ENCODE data around the gene CES3. TPM values are rescaled to one million over a fixed set of nuclear protein-coding genes. Genes with fewer than 3 reads are reported as not detected.

CES3 gene
- total RNA-seq, 1 donor from 2014 or later, result not detected

GRCh38 chr16:67021321-67021720 is 60.3 kb downstream of the CES3 start:
- Histone ChIP-seq H3K9me3 (no peaks in the 10 kb centered on the region), H3K4me3 (no peak overlapping the region), H3K36me3 (no peaks in the 10 kb centered on the region), H3K27me3 (no peaks in the 10 kb centered on the region), H3K4me1 (no peaks in the 10 kb centered on the region), H3K27ac (no peak overlapping the region)
- TF ChIP-seq CTCF (IDR thresholded peaks at IDR 0.05), result no peak
- intact Hi-C loops (cut with DNase I), result no loop called here
- peak in 1 of 2 donors; percentile 22 for DNase-seq (ENCODE audit: low spot score in 2 of 2)

- H3K27ac ChIP-seq, result no peak overlapping the region
- DNase-seq (ENCODE audit: low spot score in 2 of 2), result peak in 1 of 2 donors; percentile 19
These were observed 61.6 kb downstream of the CES3 start for GRCh38 chr16:67022531-67023214.

GRCh38 chr16:67023689-67024088 is 62.6 kb downstream of the CES3 start:
- Histone ChIP-seq H3K4me1 (peaks cover 0 to 3% of the 10 kb centered on the region in 2 donors), H3K36me3 (no peaks in the 10 kb centered on the region), H3K4me3 (no peak overlapping the region), H3K27me3 (no peaks in the 10 kb centered on the region), H3K9me3 (no peaks in the 10 kb centered on the region), H3K27ac (no peak overlapping the region)
- TF ChIP-seq CTCF (IDR thresholded peaks at IDR 0.05), result no peak
- intact Hi-C loops (cut with DNase I), result no loop called here
- peak in 1 of 2 donors; percentile 37 for DNase-seq (ENCODE audit: low spot score in 2 of 2)

More at GRCh38 chr16:67022531-67023214, 61.6 kb downstream of the CES3 start:
- Histone ChIP-seq H3K27me3 (no peaks in the 10 kb centered on the region), H3K36me3 (no peaks in the 10 kb centered on the region), H3K9me3 (no peaks in the 10 kb centered on the region), H3K4me3 (no peak overlapping the region), H3K4me1 (no peaks in the 10 kb centered on the region)
- TF ChIP-seq CTCF (IDR thresholded peaks at IDR 0.05), result no peak
- intact Hi-C loops (cut with DNase I), result no loop called here

Other genes starting within 250 kb of the CES3 start
- 99.7 TPM for gene DYNC1LI2, start 209.7 kb upstream of the CES3 start, total RNA-seq
- not detected for gene TERB1, start 159.7 kb upstream of the CES3 start, total RNA-seq
- gene NAE1, start 130.3 kb upstream of the CES3 start, total RNA-seq, result 8.6 TPM
- gene CA7, start 116.9 kb upstream of the CES3 start, total RNA-seq, result not detected
- 2.8 TPM for gene PDP2, start 80.8 kb upstream of the CES3 start, total RNA-seq
- gene CDH16, start 42.4 kb upstream of the CES3 start, total RNA-seq, result not detected
- gene RRAD, start 35.7 kb upstream of the CES3 start, total RNA-seq, result 54.2 TPM
- gene CIAO2B, start 26.9 kb upstream of the CES3 start, total RNA-seq, result 255 TPM
- 40.0 TPM for gene CES2, start 25.8 kb upstream of the CES3 start, total RNA-seq
- 0.11 TPM for gene CES4A, start 27.3 kb downstream of the CES3 start, total RNA-seq
- 59.1 TPM for gene CBFB, start 67.9 kb downstream of the CES3 start, total RNA-seq
- gene PHAF1, start 148.7 kb downstream of the CES3 start, total RNA-seq, result 4.5 TPM
- gene B3GNT9, start 189.7 kb downstream of the CES3 start, total RNA-seq, result 40.7 TPM
- gene TRADD, start 198.6 kb downstream of the CES3 start, total RNA-seq, result 27.7 TPM
- 46.1 TPM for gene FBXL8, start 198.7 kb downstream of the CES3 start, total RNA-seq
- 64.9 TPM for gene HSF4, start 203.5 kb downstream of the CES3 start, total RNA-seq
- gene NOL3, start 209.3 kb downstream of the CES3 start, total RNA-seq, result 87.6 TPM
- 18.9 TPM for gene MATCAP1, start 222.7 kb downstream of the CES3 start, total RNA-seq
- 11.2 TPM for gene EXOC3L1, start 228.9 kb downstream of the CES3 start, total RNA-seq
- 114 TPM for gene E2F4, start 230.9 kb downstream of the CES3 start, total RNA-seq
- not detected for gene ELMO3, start 237.9 kb downstream of the CES3 start, total RNA-seq

All from ascending aorta (tissue), 2 donors.